GM19328 (cell line): Measurements from ENCODE around the gene TAF11.
"Not testable (repeated sequence)": the region's sequence is repeated elsewhere in the genome, so short reads cannot be mapped to it uniquely, and the experiment has no call there.

Source experiments
- ATAC-seq: cut with Tn5 transposase; IDR thresholded peaks from one replicate; pipeline ENCODE4 v1.9.1; 2021; ENCODE audit warnings: mild to moderate bottlenecking, moderate library complexity; ENCODE audit not compliant: unreplicated experiment

The TAF11 gene, protein sequence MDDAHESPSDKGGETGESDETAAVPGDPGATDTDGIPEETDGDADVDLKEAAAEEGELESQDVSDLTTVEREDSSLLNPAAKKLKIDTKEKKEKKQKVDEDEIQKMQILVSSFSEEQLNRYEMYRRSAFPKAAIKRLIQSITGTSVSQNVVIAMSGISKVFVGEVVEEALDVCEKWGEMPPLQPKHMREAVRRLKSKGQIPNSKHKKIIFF

DNA sequence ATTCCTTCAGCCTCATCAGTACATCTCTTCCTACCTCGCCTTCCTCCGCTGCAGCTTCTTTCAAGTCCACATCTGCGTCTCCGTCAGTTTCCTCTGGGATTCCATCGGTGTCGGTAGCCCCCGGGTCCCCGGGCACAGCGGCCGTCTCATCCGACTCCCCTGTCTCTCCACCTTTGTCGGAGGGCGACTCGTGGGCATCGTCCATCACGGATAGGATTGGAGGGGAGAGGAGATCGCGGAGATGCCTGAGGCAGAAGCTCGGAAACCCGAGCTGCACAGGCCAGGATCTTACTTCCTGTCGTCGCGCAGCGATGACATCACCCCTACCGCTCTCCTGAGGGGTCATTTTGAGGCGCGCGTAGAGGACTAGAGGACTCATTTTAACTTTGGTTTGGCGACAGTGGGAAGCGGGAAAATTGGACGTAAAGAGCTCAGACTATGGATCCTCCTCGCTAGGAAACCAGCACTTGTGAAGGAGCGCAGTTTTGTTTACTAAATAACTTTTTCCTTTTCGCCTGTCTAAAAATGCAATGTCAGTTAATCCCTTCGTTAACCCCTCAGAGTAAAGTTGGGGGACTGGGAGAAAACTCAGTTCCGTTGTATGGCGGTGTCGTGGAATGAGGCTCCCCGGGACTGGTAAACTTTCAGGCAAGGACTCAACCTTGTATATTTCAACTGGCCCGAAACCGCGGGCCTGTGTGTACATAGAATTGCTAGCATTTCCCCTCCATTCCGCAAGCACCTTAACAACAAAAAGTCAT lies at the start of gene TAF11:
Gene TAF11 (minus strand): TSS at position 290 of the 761 bp plus-strand sequence. CDS start 85 bp downstream, at position 205.
- ATAC-seq = peak; percentile 55

GRCh38 chr6:34934516-34934915 lies 46.7 kb upstream of the TAF11 start:
- ATAC-seq = no peak

DNA sequence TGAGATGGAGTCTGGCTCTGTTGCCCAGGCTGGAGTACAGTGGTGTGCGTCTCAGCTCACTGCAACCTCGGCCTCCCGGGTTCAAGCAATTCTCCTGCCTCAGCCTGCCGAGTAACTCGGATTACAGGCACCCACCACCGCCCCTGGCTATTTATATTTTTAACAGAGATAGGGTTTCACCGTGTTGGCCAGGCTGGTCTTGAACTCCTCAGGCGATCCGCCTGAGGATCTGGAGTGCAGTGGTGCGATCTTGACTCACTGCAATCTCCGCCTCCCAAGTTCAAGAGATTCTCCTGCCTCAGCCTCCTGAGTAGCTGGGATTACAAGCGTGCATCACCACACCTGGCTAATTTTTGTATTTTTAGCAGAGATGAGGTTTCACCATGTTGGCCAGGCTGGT lies 44.4 kb upstream of the TAF11 start:
- ATAC-seq = not testable (repeated sequence)

GRCh38 chr6:34930221-34930620 lies 42.4 kb upstream of the TAF11 start:
- no peak for ATAC-seq

GRCh38 chr6:34929241-34929978 lies 41.6 kb upstream of the TAF11 start:
- ATAC-seq = no peak

DNA sequence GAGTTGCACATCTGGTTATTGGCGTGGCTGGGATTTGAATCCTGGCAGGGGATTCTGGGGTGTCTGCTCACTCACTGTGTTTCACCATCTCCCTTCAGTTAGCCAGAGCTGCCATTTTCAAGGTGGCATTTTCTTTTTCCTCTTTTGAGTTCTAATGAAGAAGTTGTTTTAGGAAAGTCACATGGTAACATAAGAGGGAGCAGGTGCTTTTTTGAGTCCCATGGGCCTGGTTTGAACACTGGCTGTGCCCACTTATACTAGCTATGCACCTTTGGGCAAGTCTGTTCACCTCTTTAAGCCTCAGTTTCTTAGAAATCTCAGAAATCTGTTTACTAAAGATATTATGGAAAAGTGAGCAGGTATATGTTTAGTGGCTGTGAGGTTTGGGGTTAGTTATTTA lies 40.9 kb upstream of the TAF11 start:
- no peak for ATAC-seq

DNA sequence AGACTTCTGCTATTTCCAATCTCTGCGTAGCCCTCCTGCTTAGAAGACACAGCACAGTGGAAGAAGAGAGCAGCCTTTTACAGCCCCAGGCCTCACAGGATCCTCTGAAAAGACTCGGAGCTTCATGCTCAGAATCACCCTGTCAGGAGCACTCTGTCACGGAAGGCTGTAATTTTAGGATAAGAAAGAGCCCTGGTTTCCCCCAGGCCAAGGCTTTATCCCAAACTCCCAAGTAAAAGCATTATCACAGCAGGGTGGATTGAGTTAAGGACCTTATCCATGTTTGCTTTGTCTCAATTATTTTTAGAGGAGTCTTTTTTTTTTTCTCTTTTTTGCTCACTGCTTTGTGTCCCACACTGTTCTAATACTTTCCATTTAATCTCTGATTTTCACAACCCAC lies 40.4 kb upstream of the TAF11 start:
- ATAC-seq = no peak

DNA sequence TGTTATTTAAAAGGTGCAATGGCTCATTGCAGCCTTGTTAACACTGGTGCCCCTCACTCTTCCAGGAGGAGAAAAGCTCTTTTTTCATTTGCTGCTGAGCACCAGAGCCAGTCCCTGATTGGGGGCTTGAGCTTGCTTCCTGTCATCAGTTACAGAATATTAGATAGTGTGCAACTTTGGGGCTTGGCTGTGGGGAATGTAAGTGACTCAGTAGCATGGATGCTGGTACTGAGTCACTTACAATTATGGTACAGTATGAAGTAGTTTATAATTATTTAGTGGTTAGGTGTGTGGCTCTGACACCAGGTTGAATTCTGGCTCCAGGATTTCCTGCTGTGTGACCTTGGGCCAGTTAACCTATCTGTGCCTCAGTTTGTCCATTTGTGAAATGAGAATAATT lies 38.8 kb upstream of the TAF11 start:
- ATAC-seq = no peak

DNA sequence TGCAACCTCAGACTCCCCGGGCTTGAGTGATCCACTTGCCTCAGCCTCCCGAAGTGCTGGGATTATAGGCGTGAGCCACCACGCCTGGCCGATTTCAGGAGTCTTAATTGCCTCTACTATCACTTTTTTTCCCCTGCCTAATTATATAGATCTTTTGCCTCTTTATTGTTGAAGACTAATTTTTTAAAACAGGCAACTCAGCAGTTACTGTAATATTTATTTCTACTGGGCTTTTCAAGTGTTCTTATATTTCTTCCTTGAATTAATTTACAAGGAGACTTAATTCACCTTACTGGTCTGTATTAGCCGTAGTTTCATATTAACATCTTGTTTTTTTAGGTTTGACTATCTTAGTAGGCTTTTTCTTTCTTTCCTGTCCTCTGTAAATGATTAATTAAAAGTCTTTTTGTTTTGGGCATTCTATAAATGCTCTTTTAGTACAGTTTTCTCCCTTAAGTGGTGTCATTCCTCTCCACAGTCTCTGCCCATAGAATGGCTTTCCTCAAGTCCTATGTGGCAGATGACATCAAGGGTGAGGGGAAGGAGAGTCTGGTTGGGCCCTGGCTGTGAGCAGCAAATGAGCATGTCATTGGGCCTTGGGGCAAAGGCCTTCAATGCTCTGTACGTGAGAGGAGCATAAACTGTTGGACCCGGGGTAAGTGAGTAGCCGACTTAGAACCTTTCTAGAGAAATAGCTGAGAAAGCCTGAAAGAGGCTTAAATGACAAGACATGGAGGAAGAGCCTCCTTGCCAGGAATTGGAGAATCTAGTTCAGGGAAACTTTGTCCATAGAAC lies 37.2 kb upstream of the TAF11 start:
- ATAC-seq = no peak

GRCh38 chr6:34922177-34922663 lies 34.4 kb upstream of the TAF11 start:
- ATAC-seq = no peak

- ATAC-seq = no peak
These were observed 32.3 kb upstream of the TAF11 start for GRCh38 chr6:34920097-34920496.

DNA sequence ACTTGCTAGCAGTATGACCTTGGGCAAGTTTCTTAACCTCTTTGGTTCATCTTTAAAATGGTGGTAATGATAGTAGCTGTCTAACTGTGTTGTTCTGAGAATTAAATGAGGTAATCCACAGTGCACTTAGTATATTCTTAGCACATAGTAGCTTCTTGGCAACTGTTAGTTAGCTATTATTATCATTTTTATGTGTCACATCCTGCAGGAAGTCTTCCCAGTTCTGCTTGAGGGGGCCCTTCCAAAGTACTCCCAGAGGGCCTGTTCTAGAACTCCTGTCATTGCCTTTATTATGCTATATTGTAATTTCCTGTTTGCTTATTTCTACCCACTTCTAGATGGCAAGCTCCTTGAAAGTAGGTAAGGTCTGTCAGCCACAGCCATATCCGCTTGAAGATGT lies 31.8 kb upstream of the TAF11 start:
- ATAC-seq = no peak

GRCh38 chr6:34917626-34918285 lies 29.9 kb upstream of the TAF11 start:
- no peak for ATAC-seq

- no peak for ATAC-seq
These were observed 28.6 kb upstream of the TAF11 start for GRCh38 chr6:34916348-34916967.

- no peak for ATAC-seq
These were observed 26.5 kb upstream of the TAF11 start for GRCh38 chr6:34914358-34914757.

DNA sequence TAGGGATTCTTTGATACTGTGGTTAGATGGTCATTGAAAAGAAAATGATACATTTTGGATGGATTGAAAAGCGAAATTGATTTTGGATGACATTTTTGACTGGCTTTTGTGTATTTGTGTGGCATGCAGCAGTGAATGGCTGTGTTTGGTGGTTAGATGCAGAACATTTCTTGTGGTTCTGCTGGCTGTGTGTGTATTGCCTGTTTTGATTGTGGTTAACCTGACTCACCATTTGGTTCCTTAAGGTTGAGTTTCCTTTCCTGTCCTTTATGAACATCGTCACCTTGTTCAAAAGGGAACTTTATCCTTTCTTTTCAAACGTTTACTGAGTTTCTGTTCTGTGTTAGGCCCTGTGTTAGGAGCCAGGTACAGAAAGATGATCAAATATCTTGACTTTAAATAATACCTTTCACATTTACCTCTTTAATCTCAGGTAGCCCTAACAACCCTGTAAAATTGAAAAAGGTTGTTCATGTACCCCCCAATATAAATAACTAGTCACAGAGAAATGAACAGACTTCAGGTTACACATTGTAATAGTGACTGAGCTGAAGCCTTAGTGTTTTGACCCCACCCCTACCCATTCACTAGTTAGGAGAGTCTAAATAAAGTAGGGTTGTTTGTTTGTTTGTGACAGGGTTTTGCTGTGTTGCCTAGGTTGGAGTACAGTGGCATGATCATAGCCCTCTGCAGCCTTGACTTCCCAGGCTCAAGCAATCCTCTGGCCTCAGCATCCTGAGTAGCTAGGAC lies 25.0 kb upstream of the TAF11 start:
- ATAC-seq = no peak

DNA sequence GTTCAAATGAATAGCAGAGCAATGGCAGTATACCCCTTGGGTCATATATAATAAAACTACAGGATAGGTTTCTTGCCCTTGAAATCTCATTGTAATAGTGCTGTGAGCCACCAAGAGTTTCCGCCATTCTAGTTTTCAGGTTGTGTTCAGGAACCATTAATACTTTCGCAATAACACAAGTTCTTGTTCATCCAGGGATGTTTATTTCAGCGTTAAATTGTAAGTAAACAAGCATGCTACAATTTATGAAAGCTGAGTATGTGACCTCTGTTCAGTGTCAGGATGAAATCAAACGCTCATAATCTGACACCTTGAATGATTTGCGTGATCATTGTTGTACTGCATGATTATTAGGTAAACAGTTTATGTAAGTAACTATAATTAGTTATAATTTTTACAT lies 24.0 kb upstream of the TAF11 start:
- no peak for ATAC-seq

DNA sequence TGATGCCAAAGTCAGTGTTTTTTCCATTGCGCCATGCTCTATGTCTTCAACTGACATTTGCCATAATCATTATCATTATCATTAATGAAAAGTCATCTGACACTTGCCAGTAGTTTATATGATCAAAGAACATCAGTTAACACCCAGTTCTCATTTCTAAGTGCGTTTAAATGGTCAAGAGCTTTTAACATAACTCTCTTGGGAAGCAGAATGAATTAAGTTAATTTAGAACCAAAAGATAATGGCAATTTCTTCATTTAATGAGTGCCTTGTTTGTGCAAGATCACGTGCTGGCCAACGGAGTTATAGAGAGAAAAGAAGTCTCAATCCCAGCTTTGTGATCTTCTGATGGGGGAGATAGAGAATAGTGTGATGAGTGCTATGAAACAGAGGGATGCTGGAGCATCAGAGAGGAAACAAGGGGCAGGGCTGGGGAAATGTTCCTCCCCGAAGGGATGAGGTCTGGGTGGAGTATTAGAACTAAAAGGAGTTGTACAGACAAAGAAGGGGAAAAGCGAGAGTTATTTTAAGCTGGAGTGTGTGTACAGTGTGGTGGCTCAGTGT lies 21.6 kb upstream of the TAF11 start:
- ATAC-seq = no peak

DNA sequence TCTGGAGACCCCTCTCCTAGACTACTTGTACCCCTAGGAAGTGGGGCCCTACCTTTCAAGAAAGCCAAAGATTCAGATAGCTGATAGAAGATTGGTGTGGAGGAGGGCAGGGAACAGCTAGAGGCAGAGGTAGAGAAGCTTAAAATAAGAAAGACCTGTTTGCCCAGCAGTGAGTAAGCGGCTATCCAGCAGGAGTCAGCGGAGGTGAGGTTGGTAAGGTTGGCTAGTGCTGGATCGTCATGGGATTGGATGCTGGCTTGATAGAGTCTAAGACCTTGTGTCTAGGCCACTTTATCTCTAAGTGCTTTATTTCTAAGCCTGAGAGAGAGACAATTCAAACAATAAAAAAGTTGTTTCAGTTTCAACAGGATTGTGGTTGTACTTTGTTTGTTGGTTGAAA lies 20.4 kb upstream of the TAF11 start:
- no peak for ATAC-seq
